Thyroid gland (tissue), 4 donors: ENCODE measurements around the gene SLC5A12.

ENCODE experiments used
- CTCF ChIP-seq, 6 experiments: fragments of 200-600 bp in 3 of 6; fragments of 450-650 bp in 3 of 6; sonication (generic) in 3 of 6; IDR thresholded peaks; one replicate each; pipeline ENCODE4 v1.5.1; 2016 to 2019; ENCODE audit warnings: antibody characterized with exemption in 6 of 6, mild to moderate bottlenecking in 2 of 6, inconsistent platforms in 1 of 6, moderate library complexity in 1 of 6
- POLR2A ChIP-seq, 2 donors: fragments of 450-650 bp; IDR thresholded peaks; one replicate each; pipeline ENCODE4 v1.6.1; 2017; ENCODE audit warnings: antibody characterized with exemption in 2 of 2, mild to moderate bottlenecking in 2 of 2, moderate library complexity in 1 of 2

- TF ChIP-seq CTCF (IDR thresholded peaks at IDR 0.05) (no peak), POLR2A (IDR thresholded peaks at IDR 0.05) (no peak)
Measured at GRCh38 chr11:26769027-26769426, 47.2 kb upstream of the SLC5A12 start.
